Upper lobe of right lung (tissue), 1 donor: Measurements from ENCODE around the gene COL16A1. TPM values are rescaled to one million over a fixed set of nuclear protein-coding genes. Genes with fewer than 3 reads are reported as not detected.

Experiments used
- ATAC-seq: fragments of 200-7000 bp; cut with Tn5 transposase; one replicate; pipeline ENCODE4 v1.9.1; 2020; ENCODE audit warnings: mild to moderate bottlenecking, moderate library complexity
- DNase-seq: peaks from one replicate; pipeline ENCODE4 v3.0.0-alpha.2; 2020
- H3K27ac ChIP-seq: fragments of 200-600 bp; one replicate; pipeline ENCODE4 v1.8.0; 2022
- H3K27me3 ChIP-seq: fragments of 200-600 bp; one replicate; pipeline ENCODE4 v1.8.0; 2022; ENCODE audit warnings: mild to moderate bottlenecking
- H3K36me3 ChIP-seq: fragments of 200-600 bp; one replicate; pipeline ENCODE4 v1.8.0; 2022
- H3K4me1 ChIP-seq: fragments of 200-600 bp; one replicate; pipeline ENCODE4 v1.8.0; 2022
- H3K4me3 ChIP-seq: fragments of 200-600 bp; one replicate; pipeline ENCODE4 v1.8.0; 2022; ENCODE audit warnings: mild to moderate bottlenecking
- H3K9me3 ChIP-seq: fragments of 200-600 bp; one replicate; pipeline ENCODE4 v1.8.0; 2022
- CTCF ChIP-seq: fragments of 200-600 bp; IDR thresholded peaks from one replicate; pipeline ENCODE4 v1.8.0; 2022; ENCODE audit warnings: antibody characterized with exemption
- intact Hi-C: fragments of 100-400 bp; cut with DNase I; formaldehyde crosslinking; loops from one replicate; pipeline ENCODE4 v1.11.0; 2022
- total RNA-seq: library from RNA; stranded (reverse); fragmentation: NEBNext Ultra II Directional; extraction: Animal tissue kit (Norgen Biotek cat#: 25700); gene quantifications from one replicate; pipeline ENCODE4 v1.2.1, GENCODE V29; 2021
- donor health status: DM: no; HTN: yes; CAD: no; lungs with severe emphysema.

The COL16A1 gene
- total RNA-seq, 1 donor from 2014 or later, result 28.9 TPM

- peak; percentile 80 for DNase-seq
- Histone ChIP-seq H3K9me3 (no peaks in the 10 kb centered on the region), H3K4me1 (peaks cover 4% of the 10 kb centered on the region), H3K27ac (no peak overlapping the region), H3K36me3 (no peaks in the 10 kb centered on the region), H3K27me3 (peaks cover 24% of the 10 kb centered on the region), H3K4me3 (peak overlapping the region; percentile 55)
- ATAC-seq, result peak; percentile 78
- intact Hi-C loops, result loop anchor here (10.0 kb wide), 1 partner anchor 53 kb away; no protein-coding TSS in a partner anchor
- peak; percentile 81 for TF ChIP-seq CTCF
These were observed 85.7 kb downstream of the COL16A1 start for GRCh38 chr1:31617916-31618746.

- intact Hi-C loops, result loop anchor here (10.0 kb wide), 1 partner anchor 53 kb away; no protein-coding TSS in a partner anchor
- peak; percentile 6 for ATAC-seq
These were observed 86.5 kb downstream of the COL16A1 start, which contains the start of gene HCRTR1 for GRCh38 chr1:31617218-31617915. Gene HCRTR1 (plus strand): TSS chr1:31617689. CDS start chr1:31619193, 1,504 bp downstream.

GRCh38 chr1:31615939-31616338 lies 87.9 kb downstream of the COL16A1 start:
- intact Hi-C loops, result loop anchor here (10.0 kb wide), 1 partner anchor 51 kb away; no protein-coding TSS in a partner anchor
- ATAC-seq (no peak), DNase-seq (no peak)

More at GRCh38 chr1:31617218-31617915, 86.5 kb downstream of the COL16A1 start, which contains the start of gene HCRTR1:
- DNase-seq, result no peak
- TF ChIP-seq CTCF, result no peak
- no peak within 1 kb of the TSS for H3K27ac ChIP-seq
- peaks cover 24% of the 10 kb centered on the region for H3K27me3 ChIP-seq
- peak within 1 kb of the TSS; percentile 55 for H3K4me3 ChIP-seq
- H3K4me1 ChIP-seq, result peaks cover 4% of the 10 kb centered on the region
- no peaks in the 10 kb centered on the region for H3K36me3 ChIP-seq
- H3K9me3 ChIP-seq, result no peaks in the 10 kb centered on the region

GRCh38 chr1:31615414-31615813 lies 88.4 kb downstream of the COL16A1 start:
- ATAC-seq (no peak), DNase-seq (no peak)
- no peak for TF ChIP-seq CTCF
- Histone ChIP-seq H3K4me1 (peaks cover 4% of the 10 kb centered on the region), H3K9me3 (no peaks in the 10 kb centered on the region), H3K27ac (no peak overlapping the region), H3K4me3 (no peak overlapping the region), H3K36me3 (no peaks in the 10 kb centered on the region), H3K27me3 (peaks cover 24% of the 10 kb centered on the region)
- intact Hi-C loops, result loop anchor here (10.0 kb wide), 1 partner anchor 51 kb away; no protein-coding TSS in a partner anchor

More at GRCh38 chr1:31615939-31616338, 87.9 kb downstream of the COL16A1 start:
- Histone ChIP-seq H3K9me3 (no peaks in the 10 kb centered on the region), H3K36me3 (no peaks in the 10 kb centered on the region), H3K4me3 (no peak overlapping the region), H3K4me1 (peaks cover 4% of the 10 kb centered on the region), H3K27me3 (peaks cover 24% of the 10 kb centered on the region), H3K27ac (no peak overlapping the region)
- no peak for TF ChIP-seq CTCF

- DNase-seq (no peak), ATAC-seq (no peak)
- H3K4me1 ChIP-seq, result peaks cover 4% of the 10 kb centered on the region
These were observed 89.3 kb downstream of the COL16A1 start for GRCh38 chr1:31614414-31615005.

More at GRCh38 chr1:31614414-31615005, 89.3 kb downstream of the COL16A1 start:
- Histone ChIP-seq H3K27me3 (peaks cover 24% of the 10 kb centered on the region), H3K27ac (no peak overlapping the region), H3K36me3 (no peaks in the 10 kb centered on the region), H3K9me3 (no peaks in the 10 kb centered on the region), H3K4me3 (no peak overlapping the region)
- intact Hi-C loops, result loop anchor here (10.0 kb wide), 1 partner anchor 50 kb away; no protein-coding TSS in a partner anchor
- TF ChIP-seq CTCF, result no peak
